Tongue (tissue), 2 donors: ENCODE results near the gene FAM184A. TPM values are rescaled to one million over a fixed set of nuclear protein-coding genes. Genes with fewer than 3 reads are reported as not detected.
A peak's percentile ranks its signal among the peaks of the same experiment; 100 is the strongest.
"Not testable (repeated sequence)": the region's sequence is repeated elsewhere in the genome, so short reads cannot be mapped to it uniquely, and the experiment has no call there.

Source experiments
- DNase-seq: peaks from one replicate; pipeline ENCODE4 v3.0.0-alpha.2; 2015
- total RNA-seq: library from RNA; depleted of rRNA; stranded (reverse); fragments of >200 nt; gene quantifications from one replicate; pipeline ENCODE4 v1.2.3, GENCODE V29; 2014

The FAM184A gene
- total RNA-seq, 1 donor from 2014 or later, result 16.4 TPM

DNA sequence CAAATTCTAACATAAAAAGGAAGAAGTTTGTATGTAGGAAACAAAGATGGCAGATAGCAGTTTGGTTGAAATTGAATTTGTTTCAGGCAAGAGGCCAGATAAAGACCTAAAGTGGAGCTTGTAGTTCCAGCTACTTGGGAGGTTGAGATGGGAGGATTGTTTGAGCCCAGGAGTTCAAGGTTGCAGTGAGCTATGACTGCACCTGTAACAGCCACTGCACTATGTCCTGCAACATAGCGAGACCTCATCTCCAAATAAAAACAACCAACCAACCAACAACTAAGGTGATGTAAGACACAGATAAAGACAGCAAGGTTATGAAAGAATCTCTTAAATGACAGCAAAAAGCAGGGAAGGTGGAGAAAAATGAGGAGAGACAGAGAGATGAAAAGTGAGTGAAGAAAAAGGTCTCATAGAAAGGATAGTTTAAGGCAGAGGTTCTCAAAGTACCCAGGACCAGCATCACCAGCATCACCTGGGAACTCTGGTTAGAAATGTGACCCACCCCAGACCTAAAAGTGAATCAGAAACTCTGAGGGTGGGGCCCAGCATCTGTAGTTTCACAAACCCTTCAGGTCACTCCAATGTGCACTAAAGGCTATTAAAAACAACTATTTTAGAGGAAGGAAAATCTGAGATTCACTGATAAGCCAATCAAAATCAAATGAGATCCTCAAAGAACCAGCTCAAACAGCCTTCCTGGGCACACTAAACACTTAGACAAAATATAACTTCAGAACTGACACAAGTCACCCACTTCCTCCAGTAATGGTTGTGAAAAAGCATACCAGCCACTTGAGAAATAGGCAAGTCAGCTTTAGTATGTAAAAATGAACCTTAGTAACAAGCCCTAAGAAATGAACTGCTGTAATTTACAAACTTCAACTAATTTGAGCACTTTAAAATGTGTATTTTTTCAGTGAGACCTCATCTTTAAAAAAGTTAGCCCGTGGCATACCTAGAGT lies 57.6 kb downstream of the FAM184A start:
- no peak for DNase-seq

- DNase-seq, result not testable (repeated sequence)
Observed at GRCh38 chr6:119015165-119015564, 63.3 kb downstream of the FAM184A start.

DNA sequence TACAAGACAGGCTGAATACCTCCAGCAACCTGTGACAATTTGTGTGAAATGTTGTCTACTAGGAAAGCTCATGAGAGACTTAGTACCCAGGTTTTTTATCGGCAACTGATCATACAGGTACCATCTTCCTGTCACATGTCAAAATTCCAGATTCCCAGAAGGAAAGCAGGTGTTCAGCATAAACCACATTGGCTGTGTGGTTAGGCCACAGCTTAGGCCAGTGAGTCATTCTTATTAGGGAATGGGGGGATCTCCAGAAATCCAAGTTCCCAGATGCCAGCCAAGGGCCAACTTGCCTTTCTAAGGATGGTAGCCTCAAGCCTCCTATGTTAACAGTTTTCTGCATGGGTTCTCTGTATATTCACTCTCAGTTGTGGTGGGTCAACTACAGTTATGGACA lies 65.9 kb downstream of the FAM184A start:
- DNase-seq, result no peak

DNA sequence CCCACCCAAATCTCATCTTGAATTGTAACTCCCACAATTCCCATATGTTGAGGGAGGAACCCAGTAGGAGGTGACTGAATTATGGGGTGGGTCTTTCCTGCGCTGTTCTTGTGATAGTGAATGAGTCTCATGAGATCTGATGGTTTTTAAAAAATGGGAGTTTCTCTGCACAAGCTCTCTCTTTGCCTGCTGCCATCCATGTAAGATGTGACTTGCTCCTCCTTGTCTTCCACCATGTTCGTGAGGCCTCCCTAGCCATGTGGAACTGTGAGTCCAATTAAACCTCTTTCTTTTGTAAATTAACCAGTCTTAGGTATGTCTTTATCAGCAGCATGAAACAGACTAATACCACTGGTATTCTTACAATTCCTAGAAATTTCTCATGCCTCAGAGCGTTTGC lies 69.2 kb downstream of the FAM184A start:
- DNase-seq, result not testable (repeated sequence)

- DNase-seq, result no peak
Observed at GRCh38 chr6:119006974-119007373, 71.5 kb downstream of the FAM184A start.

- no peak for DNase-seq
Observed at GRCh38 chr6:119002069-119002468, 76.4 kb downstream of the FAM184A start.

DNA sequence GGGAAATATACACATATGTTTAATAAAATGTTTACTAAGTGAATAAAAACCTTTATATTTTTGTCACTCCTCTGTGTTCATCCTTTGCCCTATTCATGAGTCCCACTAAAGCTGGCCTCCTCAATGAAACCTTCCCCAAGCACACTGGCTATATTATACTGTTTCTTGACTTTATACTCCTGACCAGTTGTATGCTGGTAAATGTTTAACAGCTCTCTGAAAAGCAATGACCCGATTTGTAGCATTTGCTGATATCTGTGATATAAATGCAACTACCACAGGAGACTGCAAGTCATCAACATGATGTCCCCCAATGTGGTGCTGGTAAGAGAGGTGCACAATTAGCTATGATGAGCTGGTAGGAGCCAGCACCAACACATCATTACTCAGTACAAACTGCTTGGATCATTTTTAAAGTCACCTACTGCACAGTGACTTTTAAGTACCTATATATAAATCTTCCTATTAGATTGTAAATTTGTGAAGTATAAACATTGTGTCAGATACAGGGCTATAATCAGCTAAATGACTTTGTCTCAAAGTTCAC lies 78.9 kb downstream of the FAM184A start:
- DNase-seq, result no peak

DNA sequence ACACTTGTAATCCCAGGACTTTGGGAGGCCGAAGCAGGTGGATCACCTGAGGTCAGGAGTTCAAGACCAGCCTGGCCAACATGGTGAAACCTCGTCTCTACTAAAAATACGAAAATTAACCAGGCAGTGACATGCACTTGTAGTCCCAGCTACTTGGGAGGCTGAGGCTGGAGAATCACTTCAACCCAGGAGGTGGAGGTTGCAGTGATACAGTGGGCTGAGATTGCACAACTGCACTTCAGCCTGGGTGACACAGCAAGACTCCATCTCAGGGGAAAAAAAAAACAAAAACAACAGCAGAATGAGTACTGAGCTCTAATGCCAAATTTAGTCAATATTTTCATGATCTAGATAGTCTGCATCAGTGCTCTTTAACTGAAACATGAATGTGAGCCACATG lies 81.0 kb downstream of the FAM184A start:
- not testable (repeated sequence) for DNase-seq

- no peak for DNase-seq
Observed at GRCh38 chr6:118996289-118996820, 82.1 kb downstream of the FAM184A start.

- no peak for DNase-seq
Observed at GRCh38 chr6:118993803-118994251, 84.6 kb downstream of the FAM184A start.

- DNase-seq, result no peak
Observed at GRCh38 chr6:118993358-118993757, 85.1 kb downstream of the FAM184A start.

DNA sequence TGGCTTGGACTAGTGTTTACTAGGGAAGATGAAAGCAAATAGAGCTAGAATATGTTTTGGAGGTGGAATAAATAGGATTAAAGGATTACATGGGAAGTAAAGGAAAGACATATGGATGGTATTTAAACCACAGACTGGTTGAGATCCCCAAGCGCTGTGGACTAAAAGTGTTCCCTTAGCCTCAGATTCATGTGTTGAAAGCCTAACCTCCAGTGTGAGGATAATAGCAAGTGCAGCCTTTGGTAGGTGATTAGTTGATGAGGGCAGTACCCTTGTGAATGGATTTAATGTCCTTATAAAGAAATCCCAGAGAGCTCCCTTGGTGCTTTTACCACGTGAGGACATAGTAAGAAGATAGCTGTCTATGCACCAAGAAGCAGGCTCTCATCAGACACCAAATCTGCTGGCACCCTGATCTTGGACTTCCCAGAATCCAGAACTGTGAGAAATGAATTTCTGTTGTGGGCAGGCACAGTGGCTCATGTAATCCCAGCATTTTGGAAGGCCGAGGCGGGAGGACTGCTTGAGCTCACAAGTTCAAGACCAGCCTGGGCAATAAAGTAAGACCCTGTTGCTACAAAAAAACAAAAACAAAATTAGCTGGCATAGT lies 86.2 kb downstream of the FAM184A start:
- no peak for DNase-seq

- no peak for DNase-seq
Observed at GRCh38 chr6:118986312-118986711, 92.2 kb downstream of the FAM184A start.

DNA sequence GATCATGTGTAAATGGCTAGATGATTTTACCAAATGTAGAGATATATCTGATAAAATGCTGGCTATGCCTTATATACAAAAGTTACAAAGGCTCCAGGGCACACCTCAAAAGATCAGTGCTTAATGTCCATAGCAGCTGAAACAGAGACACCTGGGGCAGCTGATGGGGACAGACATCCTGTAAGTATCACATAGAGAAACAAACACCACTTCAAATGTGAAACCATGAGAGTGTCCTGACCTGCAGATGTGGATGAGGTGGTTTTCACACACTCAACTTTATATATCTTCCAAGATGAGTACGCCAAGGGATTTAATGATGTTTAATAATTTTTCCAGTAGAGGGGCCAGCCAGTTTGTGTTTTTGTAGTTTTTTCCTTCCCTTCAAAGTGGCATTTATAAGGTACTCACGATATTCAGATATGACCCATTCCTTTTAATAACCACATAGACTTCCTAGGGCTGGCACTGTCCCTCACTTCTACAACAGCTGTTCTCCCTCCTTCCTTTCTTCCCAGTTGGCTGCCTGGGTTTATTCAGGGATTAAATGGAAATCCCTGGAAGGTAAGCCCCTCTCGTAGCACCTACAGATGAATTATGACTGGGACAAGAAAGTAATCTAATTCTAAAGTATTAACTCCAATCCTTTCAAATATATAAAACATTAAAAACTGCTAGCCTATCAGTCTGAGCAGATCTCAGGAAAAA lies 93.2 kb downstream of the FAM184A start:
- DNase-seq, result no peak

DNA sequence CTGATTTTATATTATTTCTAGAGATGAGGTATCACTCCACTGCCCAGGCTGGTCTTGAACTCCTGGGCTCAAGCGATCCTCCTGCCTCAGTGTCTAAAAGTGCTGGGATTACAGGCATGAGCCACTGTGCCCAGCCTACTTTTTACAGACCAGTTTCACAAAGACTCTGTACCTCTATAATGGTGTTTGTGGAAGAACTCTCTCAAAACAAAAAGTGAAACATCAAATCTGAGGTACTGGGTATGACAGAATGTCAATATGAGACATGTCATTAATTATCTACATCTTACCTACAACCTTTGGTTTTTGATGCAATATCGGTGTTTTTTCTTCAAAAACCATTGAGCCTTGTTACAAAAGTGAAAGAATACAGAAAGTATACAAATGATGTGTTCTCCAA lies 94.1 kb downstream of the FAM184A start:
- no peak for DNase-seq

- DNase-seq, result no peak
Observed at GRCh38 chr6:118982575-118982911, 95.9 kb downstream of the FAM184A start.

DNA sequence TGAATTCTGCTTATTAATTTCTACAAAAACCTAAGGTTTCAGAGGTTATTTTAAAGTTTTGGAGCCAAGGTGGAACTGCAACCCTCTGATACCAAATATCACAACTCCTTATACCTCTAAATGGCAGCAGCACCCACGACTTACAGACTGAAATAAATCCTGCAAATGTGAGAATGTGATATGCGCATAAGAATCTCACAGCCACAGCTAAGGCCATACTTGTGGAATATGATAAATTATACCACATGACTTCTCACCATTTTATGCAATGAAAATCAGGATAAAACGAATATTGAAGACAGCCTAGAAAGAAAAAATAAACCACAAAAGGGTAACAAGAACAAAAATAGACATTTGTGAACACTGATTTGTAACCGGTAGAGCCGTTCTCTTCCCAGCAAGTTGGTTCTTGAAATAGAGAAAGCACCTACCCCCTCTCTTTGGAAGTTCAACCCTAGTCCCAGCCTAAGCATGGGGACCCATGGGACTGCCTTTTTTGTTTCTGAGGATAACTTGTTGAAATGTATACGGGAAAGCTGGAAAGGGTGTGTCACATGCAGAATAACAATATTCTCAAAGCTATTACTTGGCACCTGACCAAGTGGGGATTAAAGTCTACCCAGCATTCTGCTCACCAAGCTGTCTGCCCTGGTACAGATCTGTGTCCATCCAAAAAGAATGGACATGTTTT lies 96.4 kb downstream of the FAM184A start:
- DNase-seq, result peak; percentile 49

DNA sequence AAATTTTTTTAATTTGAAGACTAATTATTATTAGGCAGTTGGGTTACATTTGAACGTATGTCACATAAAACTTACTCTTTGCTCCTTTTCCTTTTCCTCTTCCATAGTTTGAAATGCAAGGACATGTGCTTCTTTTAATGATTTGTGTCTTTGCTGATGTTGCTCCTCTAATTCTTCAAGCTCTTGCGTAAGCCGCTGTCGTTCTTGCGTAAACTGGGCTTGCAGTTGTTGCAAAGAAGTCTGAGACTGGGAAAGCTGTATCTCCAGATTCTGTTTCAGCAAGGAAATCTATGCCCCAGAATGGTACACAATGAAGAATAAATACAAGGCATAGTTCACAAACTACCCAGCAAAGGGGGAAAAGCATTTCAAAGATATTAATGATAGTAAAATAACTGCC lies 98.4 kb downstream of the FAM184A start:
- no peak for DNase-seq

DNA sequence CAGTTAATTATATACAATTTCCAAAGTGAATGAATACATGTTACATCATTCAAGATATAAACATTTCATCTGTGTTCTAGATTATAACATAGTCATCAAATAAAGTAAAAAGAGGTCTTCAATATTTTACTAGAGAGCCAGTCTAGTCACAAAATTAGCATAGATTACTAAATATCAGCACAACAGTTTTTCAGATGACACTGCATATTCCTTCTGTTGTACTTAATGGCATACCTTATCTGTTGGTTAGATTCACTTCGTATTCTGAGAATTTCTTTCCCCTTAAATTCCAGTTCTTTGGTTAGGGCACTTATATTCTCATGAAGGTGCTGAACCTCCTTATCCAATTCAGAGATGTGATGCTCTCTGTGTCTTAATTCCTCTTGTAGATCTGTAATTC lies 103.7 kb downstream of the FAM184A start:
- no peak for DNase-seq

DNA sequence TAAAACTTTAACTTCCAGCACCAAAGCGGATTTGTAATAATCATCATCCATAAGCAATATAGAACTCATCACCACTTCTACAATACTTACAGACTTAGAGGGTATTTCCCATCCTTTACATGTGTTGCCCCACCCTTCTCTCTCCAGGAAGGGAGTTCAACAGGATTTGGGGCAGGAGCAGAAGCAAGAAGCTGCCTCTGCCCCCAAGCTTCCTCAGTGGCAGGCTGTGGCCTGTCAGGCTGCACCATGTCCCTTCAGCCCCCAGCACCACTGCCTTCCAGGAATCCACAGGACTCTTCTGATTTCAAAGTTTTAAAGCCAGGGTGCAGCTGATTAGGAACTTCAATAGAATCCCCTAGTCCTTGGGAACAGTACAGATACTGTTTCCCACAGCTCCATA lies 106.8 kb downstream of the FAM184A start:
- DNase-seq, result no peak

DNA sequence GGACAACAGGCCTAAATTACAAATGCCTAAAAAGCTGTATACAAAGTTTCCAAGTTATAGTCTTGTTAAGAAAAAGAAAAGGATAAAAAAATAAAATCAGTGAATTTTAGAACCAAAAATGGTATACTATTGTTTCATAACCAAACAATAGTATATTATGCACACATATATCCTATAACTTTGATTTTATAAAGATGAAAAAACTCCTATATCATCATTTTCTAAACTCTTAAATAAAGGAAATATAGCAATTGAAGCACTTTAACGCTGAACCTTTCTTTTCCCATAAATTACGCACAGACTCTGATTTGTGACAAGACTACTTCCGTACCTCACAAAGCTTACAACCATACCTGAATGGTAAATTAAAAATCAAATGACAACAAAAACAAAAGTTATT lies 107.6 kb downstream of the FAM184A start:
- no peak for DNase-seq

DNA sequence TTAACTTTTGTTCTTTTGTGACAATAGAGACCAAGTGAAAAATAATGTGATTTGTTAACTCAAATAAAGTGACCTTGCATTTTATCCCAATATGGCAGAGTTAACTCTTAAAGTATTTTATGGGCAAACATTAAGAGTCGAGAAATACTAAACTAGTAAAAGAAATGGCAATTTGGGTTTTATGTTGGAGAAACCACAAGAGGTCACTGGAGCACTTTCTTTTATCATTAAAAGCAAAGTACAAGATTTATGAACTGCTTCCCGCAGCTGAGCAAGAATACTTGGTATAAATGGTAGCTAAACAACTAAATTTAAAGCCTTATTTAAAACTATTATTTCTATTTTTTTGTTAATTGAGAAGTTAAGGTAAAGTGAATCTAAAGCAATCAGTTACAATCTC lies 110.0 kb downstream of the FAM184A start:
- peak; percentile 68 for DNase-seq
